ENCODE data around the gene HPS5. TPM values are rescaled to one million over a fixed set of nuclear protein-coding genes. Genes with fewer than 3 reads are reported as not detected.

Gene HPS5
- total RNA-seq, 2 donors from 2014 or later: 21.4 TPM

DNA sequence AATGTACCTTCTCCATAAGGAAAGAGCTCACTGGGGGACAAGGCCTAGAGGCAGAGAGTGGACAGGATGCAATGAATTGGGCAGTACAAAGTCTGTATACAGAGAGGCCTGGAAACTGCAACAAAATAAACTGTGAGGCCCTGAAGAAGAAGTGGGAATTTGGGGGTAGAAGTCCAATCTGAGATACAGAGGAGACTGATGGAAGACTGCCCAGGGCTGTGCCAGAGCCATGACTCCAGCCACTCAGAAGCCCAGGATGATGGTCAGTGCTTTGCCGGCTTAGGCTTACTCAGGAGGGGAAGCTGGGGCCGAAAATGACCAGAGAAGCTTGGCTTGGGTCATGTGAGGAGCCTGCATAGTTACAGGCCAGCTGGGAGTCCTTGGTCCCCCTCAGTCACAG lies 91.1 kb downstream of the HPS5 start:
- Histone ChIP-seq H3K36me3 (ENCODE audit: control insufficient read depth, insufficient read depth, low read length) (no peaks in the 10 kb centered on the region), H3K27me3 (ENCODE audit: control insufficient read depth, insufficient read depth, low read length, poor library complexity, severe bottlenecking) (no peaks in the 10 kb centered on the region), H3K9me3 (ENCODE audit: control insufficient read depth, low read length) (no peaks in the 10 kb centered on the region), H3K27ac (ENCODE audit: low read depth, low read length) (no peak overlapping the region), H3K9ac (ENCODE audit: extremely low read depth, low read length, poor library complexity, severe bottlenecking) (no peak overlapping the region), H3K4me1 (ENCODE audit: control insufficient read depth, insufficient read depth, low read length) (no peaks in the 10 kb centered on the region), H3K4me3 (ENCODE audit: low read length) (no peak overlapping the region)
- peaks cover 5% of the 10 kb centered on the region for H3K27me3 Mint-ChIP-seq (ENCODE audit: insufficient read depth)
- WGBS, 2 experiments (ENCODE audit: insufficient coverage in 1 of 2, insufficient read length in 1 of 2): 94 to 95% methylated on average over 2 of the region's 2 CpGs
- TF ChIP-seq, protein P1, sequence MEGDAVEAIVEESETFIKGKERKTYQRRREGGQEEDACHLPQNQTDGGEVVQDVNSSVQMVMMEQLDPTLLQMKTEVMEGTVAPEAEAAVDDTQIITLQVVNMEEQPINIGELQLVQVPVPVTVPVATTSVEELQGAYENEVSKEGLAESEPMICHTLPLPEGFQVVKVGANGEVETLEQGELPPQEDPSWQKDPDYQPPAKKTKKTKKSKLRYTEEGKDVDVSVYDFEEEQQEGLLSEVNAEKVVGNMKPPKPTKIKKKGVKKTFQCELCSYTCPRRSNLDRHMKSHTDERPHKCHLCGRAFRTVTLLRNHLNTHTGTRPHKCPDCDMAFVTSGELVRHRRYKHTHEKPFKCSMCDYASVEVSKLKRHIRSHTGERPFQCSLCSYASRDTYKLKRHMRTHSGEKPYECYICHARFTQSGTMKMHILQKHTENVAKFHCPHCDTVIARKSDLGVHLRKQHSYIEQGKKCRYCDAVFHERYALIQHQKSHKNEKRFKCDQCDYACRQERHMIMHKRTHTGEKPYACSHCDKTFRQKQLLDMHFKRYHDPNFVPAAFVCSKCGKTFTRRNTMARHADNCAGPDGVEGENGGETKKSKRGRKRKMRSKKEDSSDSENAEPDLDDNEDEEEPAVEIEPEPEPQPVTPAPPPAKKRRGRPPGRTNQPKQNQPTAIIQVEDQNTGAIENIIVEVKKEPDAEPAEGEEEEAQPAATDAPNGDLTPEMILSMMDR (conservative IDR thresholded peaks at IDR 0.05): no peak
- no peaks in the 10 kb centered on the region for H3K4me1 Mint-ChIP-seq
- H3K36me3 Mint-ChIP-seq (ENCODE audit: low read depth): no peaks in the 10 kb centered on the region
- no peak overlapping the region for H3K27ac Mint-ChIP-seq
- DNase-seq: no peak
- no peak overlapping the region for H3K4me3 Mint-ChIP-seq
- H3K9me3 Mint-ChIP-seq: no peaks in the 10 kb centered on the region

DNA sequence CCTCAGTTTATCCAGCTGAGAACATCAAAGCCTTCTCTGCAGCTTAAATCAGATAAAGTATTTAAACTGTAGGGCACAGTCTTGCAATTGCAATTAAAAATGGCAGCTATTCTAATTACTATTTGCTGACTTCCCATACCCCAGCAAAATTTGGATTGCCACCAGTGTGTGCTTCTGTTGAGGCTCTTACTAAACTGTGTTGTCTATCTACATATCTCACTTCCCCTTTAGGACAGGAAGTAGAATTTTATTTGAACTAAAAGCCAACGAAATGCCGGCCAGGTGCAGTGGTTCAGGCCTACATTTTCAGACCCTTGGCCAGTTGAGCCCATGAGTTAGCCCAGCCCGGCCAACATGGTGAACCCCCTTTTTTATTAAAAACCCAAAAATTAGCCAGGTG lies 92.4 kb downstream of the HPS5 start:
- H3K4me1 ChIP-seq (ENCODE audit: control insufficient read depth, insufficient read depth, low read length): no peaks in the 10 kb centered on the region
- no peak overlapping the region for H3K4me3 Mint-ChIP-seq
- H3K9me3 Mint-ChIP-seq: no peaks in the 10 kb centered on the region
- H3K36me3 ChIP-seq (ENCODE audit: control insufficient read depth, insufficient read depth, low read length): no peaks in the 10 kb centered on the region
- H3K27ac Mint-ChIP-seq: no peak overlapping the region
- H3K36me3 Mint-ChIP-seq (ENCODE audit: low read depth): no peaks in the 10 kb centered on the region
- H3K4me1 Mint-ChIP-seq: no peaks in the 10 kb centered on the region
- H3K27me3 ChIP-seq (ENCODE audit: control insufficient read depth, insufficient read depth, low read length, poor library complexity, severe bottlenecking): no peaks in the 10 kb centered on the region
- no peak overlapping the region for H3K4me3 ChIP-seq (ENCODE audit: low read length)
- H3K9me3 ChIP-seq (ENCODE audit: control insufficient read depth, low read length): no peaks in the 10 kb centered on the region
- DNase-seq: no peak
- no peak overlapping the region for H3K9ac ChIP-seq (ENCODE audit: extremely low read depth, low read length, poor library complexity, severe bottlenecking)
- TF ChIP-seq, protein P1 (conservative IDR thresholded peaks at IDR 0.05): no peak
- H3K27ac ChIP-seq (ENCODE audit: low read depth, low read length): no peak overlapping the region
- H3K27me3 Mint-ChIP-seq (ENCODE audit: insufficient read depth): peaks cover 5% of the 10 kb centered on the region
- 94% methylated on average over 2 of the region's 3 CpGs; no CpG with 5 or more reads in 1 of the 2 experiments for WGBS, 2 experiments (ENCODE audit: insufficient coverage in 1 of 2, insufficient read length in 1 of 2)

Other genes with a start within 250 kb of the HPS5 start
- gene SAAL1, start 216.1 kb downstream of the HPS5 start, total RNA-seq: 10 to 100 TPM; 23.2 to 28.2 TPM
- gene MRGPRX3, start 189.6 kb downstream of the HPS5 start, total RNA-seq: not detected
- not detected for gene MRGPRX4, start 149.3 kb downstream of the HPS5 start, total RNA-seq
- gene SAA4, start 85.3 kb downstream of the HPS5 start, total RNA-seq: not detected
- gene SAA2, start 73.5 kb downstream of the HPS5 start, total RNA-seq: 1 to 10 TPM in 1 of 2 donors, under 1 TPM in 1; 0.29 to 1.4 TPM
- gene SAA1, start 55.9 kb downstream of the HPS5 start, total RNA-seq: not detected
- 10 to 100 TPM; 25.7 to 31.5 TPM for gene GTF2H1, start 427 bp upstream of the HPS5 start, total RNA-seq
- 100 to 1,000 TPM; 256 to 308 TPM for gene LDHA, start 72.4 kb upstream of the HPS5 start, total RNA-seq
- gene LDHC, start 90.2 kb upstream of the HPS5 start, total RNA-seq: under 1 TPM; 0.58 to 0.62 TPM
- not detected for gene LDHAL6A, start 133.7 kb upstream of the HPS5 start, total RNA-seq
- 10 to 100 TPM; 56.3 to 67.4 TPM for gene TSG101, start 204.8 kb upstream of the HPS5 start, total RNA-seq

Data from endodermal cell (in vitro differentiated cells).